HCT116 (cell line): Measurements from ENCODE around the gene PKM. TPM values are rescaled to one million over a fixed set of nuclear protein-coding genes. Genes with fewer than 3 reads are reported as not detected.
A peak's percentile ranks its signal among the peaks of the same experiment; 100 is the strongest.

Source experiments
- ATAC-seq: fragments of 200-7000 bp; cut with Tn5 transposase; 2 replicates; pipeline ENCODE4 v1.9.1; 2020; ENCODE audit warnings: mild to moderate bottlenecking, moderate library complexity
- BruUV-seq: library from RNA; stranded (reverse); fragments of 400-500 nt; replicated peaks from 2 replicates; lab custom pipeline; 2021; lab: Mats Ljungman, UMichigan
- CTCF ChIA-PET: fragments of 300-600 bp; sonication (Branson Sonifier 250); formaldehyde crosslinking; loops from one replicate; lab custom pipeline; 2021; ENCODE audit warnings: antibody characterized with exemption; lab: Charles Lee
- POLR2A ChIA-PET: fragments of 300-600, 350-600 bp; sonication (Branson Sonifier 250); formaldehyde crosslinking; loops from one replicate; lab custom pipeline; 2021; ENCODE audit warnings: antibody characterized with exemption; lab: Charles Lee
- RAD21 ChIA-PET, 2 experiments: fragments of 300-600 bp; sonication (Branson Sonifier 250); formaldehyde crosslinking; loops; one replicate each; lab custom pipeline; 2023; ENCODE audit warnings: low total read pairs in 2 of 2; ENCODE audit not compliant: uncharacterized antibody in 2 of 2, unreplicated experiment in 2 of 2, low non-redundant PET in 1 of 2; lab: Charles Lee
- DNase-seq: peaks from one replicate; pipeline ENCODE4 v3.0.0-alpha.2; 2010; ENCODE audit warnings: low read depth, low spot score
- H2AFZ ChIP-seq: fragments of 200-600 bp; shearing (Covaris generic), sonication (generic); 2 replicates; pipeline ENCODE4 v1.6.1; 2017; ENCODE audit warnings: low read depth, mixed run types, mixed read lengths, antibody characterized with exemption, low read length; ENCODE audit not compliant: poor library complexity, severe bottlenecking
- H3K27ac ChIP-seq: 2 replicates; pipeline ENCODE4 v1.5.1; 2012; ENCODE audit warnings: low read depth, low read length
- H3K27me3 ChIP-seq: fragments of 200-600 bp; sonication (generic); 2 replicates; pipeline ENCODE4 v1.6.1; 2016; ENCODE audit warnings: mixed run types, low read length, mixed read lengths; ENCODE audit not compliant: insufficient read depth
- H3K36me3 ChIP-seq, 2 experiments: fragments of 200-500 bp in 1 of 2; fragments of 200-600 bp in 1 of 2; sonication (Bioruptor generic) in 1 of 2; sonication (generic) in 1 of 2; 2 replicates each; pipeline versions ENCODE4 v1.5.1 to v1.6.1; 2014 to 2016; ENCODE audit warnings: low read length in 2 of 2, inconsistent platforms in 1 of 2, mixed read lengths in 1 of 2, mixed run types in 1 of 2; ENCODE audit not compliant: insufficient read depth in 2 of 2, control insufficient read depth in 1 of 2
- H3K4me1 ChIP-seq, 2 experiments: fragments of 200-600 bp in 1 of 2; sonication (generic) in 1 of 2; 2 replicates each; pipeline versions ENCODE4 v1.5.1 to v1.6.1; 2012 to 2017; ENCODE audit warnings: low read length in 2 of 2, inconsistent platforms in 1 of 2, mild to moderate bottlenecking in 1 of 2, mixed read lengths in 1 of 2, mixed run types in 1 of 2, moderate library complexity in 1 of 2; ENCODE audit not compliant: insufficient read depth in 2 of 2, control insufficient read depth in 1 of 2
- H3K4me2 ChIP-seq: fragments of 200-600 bp; sonication (generic); 2 replicates; pipeline ENCODE4 v1.6.1; 2017; ENCODE audit warnings: mixed run types, low read length, mixed read lengths
- H3K4me3 ChIP-seq, 2 experiments: fragments of 200-600 bp in 1 of 2; sonication (generic) in 1 of 2; replicated peaks in 1 of 2; 2 replicates each; pipeline ENCODE4 v1.5.1; 2011 to 2016; ENCODE audit warnings: low read length in 2 of 2, control low read depth in 1 of 2, low read depth in 1 of 2, mild to moderate bottlenecking in 1 of 2, mixed read lengths in 1 of 2, mixed run types in 1 of 2
- H3K79me2 ChIP-seq: fragments of 200-600 bp; sonication (generic); 2 replicates; pipeline ENCODE4 v1.6.1; 2017; ENCODE audit warnings: mild to moderate bottlenecking, mixed run types, low read length, moderate library complexity, mixed read lengths; ENCODE audit not compliant: insufficient read depth
- H3K9ac ChIP-seq: fragments of 200-600 bp; sonication (generic); 2 replicates; pipeline ENCODE4 v1.6.1; 2016; ENCODE audit warnings: low read length, mixed read lengths
- H3K9me2 ChIP-seq: fragments of 200-600 bp; sonication (generic), shearing (Covaris generic); 2 replicates; pipeline ENCODE4 v1.6.1; 2017; ENCODE audit warnings: mixed run types, mild to moderate bottlenecking, moderate library complexity; ENCODE audit not compliant: insufficient read depth
- H3K9me3 ChIP-seq, 2 experiments: fragments of 200-500 bp in 1 of 2; fragments of 200-600 bp in 1 of 2; sonication (Bioruptor generic) in 1 of 2; sonication (generic) in 1 of 2; 2 replicates each; pipeline ENCODE4 v1.6.1; 2014 to 2017; ENCODE audit warnings: low read length in 2 of 2, mixed read lengths in 2 of 2, inconsistent platforms in 1 of 2, low read depth in 1 of 2, mild to moderate bottlenecking in 1 of 2, mixed run types in 1 of 2, moderate library complexity in 1 of 2; ENCODE audit not compliant: control insufficient read depth in 1 of 2, insufficient read depth in 1 of 2
- H4K20me1 ChIP-seq: fragments of 200-600 bp; sonication (generic), shearing (Covaris generic); 2 replicates; pipeline ENCODE4 v1.6.1; 2017; ENCODE audit warnings: mixed run types, mild to moderate bottlenecking, moderate library complexity; ENCODE audit not compliant: insufficient read depth
- CBX3 ChIP-seq: IDR thresholded peaks from 2 replicates; pipeline ENCODE4 v1.6.1; 2012; ENCODE audit warnings: low read depth
- EGR1 ChIP-seq: IDR thresholded peaks from 2 replicates; pipeline ENCODE4 v1.6.1; 2012; ENCODE audit warnings: low read depth
- ELF1 ChIP-seq: IDR thresholded peaks from 2 replicates; pipeline ENCODE4 v1.6.1; 2012; ENCODE audit warnings: low read depth, borderline replicate concordance
- EZH2 ChIP-seq: fragments of 200-600 bp; sonication (generic); IDR thresholded peaks from 2 replicates; pipeline ENCODE4 v1.6.1; 2017; ENCODE audit warnings: antibody characterized with exemption, mixed run types
- EZH2phosphoT487 ChIP-seq: fragments of 200-600 bp; IDR thresholded peaks from 2 replicates; pipeline ENCODE4 v1.6.1; 2018; ENCODE audit warnings: antibody characterized with exemption, borderline replicate concordance
- FOSL1 ChIP-seq: IDR thresholded peaks from 2 replicates; pipeline ENCODE4 v1.6.1; 2012; ENCODE audit warnings: low read depth
- RAD21 ChIP-seq: IDR thresholded peaks from 2 replicates; pipeline ENCODE4 v1.6.1; 2012; ENCODE audit warnings: low read depth, mild to moderate bottlenecking
- SRF ChIP-seq: IDR thresholded peaks from 2 replicates; pipeline ENCODE4 v1.6.1; 2012; ENCODE audit warnings: low read depth
- TCF7L2 ChIP-seq: IDR thresholded peaks from 2 replicates; pipeline ENCODE4 v1.7.0; 2011; ENCODE audit warnings: borderline replicate concordance, inconsistent platforms; ENCODE audit not compliant: insufficient read depth, insufficient read length; ENCODE audit errors: extremely low read depth
- ZNF274 ChIP-seq: fragments of 200-500 bp; sonication (Bioruptor generic); IDR thresholded peaks from 2 replicates; pipeline ENCODE4 v1.6.1; 2014; ENCODE audit warnings: mild to moderate bottlenecking, low read depth, low read length, inconsistent platforms
- intact Hi-C: fragments of 100-400 bp; cut with micrococcal nuclease; formaldehyde crosslinking; loops from 2 replicates; pipeline ENCODE4 v1.10.0; 2022
- total RNA-seq: library from RNA; stranded (reverse); gene quantifications from one replicate; pipeline ENCODE4 v1.2.1, GENCODE V29; 2021; ENCODE audit not compliant: unreplicated experiment
- TF ChIP-seq, protein P1 (sequence below): IDR thresholded peaks from 2 replicates; pipeline ENCODE4 v1.6.1; 2012
- TF ChIP-seq, protein P2 (sequence below): IDR thresholded peaks from 2 replicates; pipeline ENCODE4 v1.6.1; 2012
- TF ChIP-seq, protein P3 (sequence below), 3 experiments: fragments of 200-600 bp in 1 of 3; sonication (generic) in 1 of 3; IDR thresholded peaks in 2 of 3; conservative IDR thresholded peaks in 1 of 3; 2 replicates each; pipeline ENCODE4 v1.5.1; 2012 to 2017; ENCODE audit warnings: low read depth in 2 of 3, low read length in 2 of 3, antibody characterized with exemption in 1 of 3, borderline replicate concordance in 1 of 3, control low read depth in 1 of 3, mild to moderate bottlenecking in 1 of 3, mixed read lengths in 1 of 3, mixed run types in 1 of 3, moderate library complexity in 1 of 3; ENCODE audit not compliant: insufficient read depth in 1 of 3

The PKM gene
- total RNA-seq, 1 experiment from 2014 or later = 1,664 TPM

DNA sequence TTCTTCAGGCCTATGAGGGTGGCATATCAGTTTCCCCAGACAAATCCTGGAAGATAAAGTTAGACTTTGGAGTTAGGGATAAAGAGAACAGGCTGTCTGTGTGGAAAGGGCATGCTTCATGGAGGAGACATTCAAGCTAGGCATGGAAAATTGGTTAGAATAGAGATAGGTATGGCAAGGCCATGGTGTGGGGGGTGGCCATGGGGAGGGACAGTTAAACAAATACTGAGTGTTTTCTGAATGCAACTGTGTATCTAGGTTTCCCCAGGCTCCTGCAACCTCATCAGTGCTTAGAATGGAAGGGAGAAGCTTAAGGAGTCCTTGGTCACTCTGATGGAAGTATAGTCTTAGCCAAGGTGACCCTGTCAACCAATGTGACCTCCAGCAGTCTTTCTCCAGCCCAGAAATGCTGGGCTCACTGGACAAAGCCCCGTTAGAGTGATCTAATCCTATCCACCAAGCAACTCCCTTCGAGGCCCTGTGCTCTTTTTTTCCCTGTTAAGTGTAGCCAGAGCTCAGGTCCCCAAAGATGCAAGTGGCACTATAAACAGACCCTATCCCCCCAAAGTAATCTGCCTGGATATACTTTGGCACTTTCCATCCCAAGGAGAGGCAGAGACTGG lies 5.5 kb upstream of the PKM start:
- peak overlapping the region; percentile 93 for H3K27ac ChIP-seq
- ChIA-PET CTCF (interaction anchor here (2.4 kb wide), 1 partner anchor 10 kb away, joined by 6 read pairs; no protein-coding TSS in a partner anchor), RAD21 (no interaction called here)
- no peaks in the 10 kb centered on the region for H4K20me1 ChIP-seq
- H3K4me3 ChIP-seq = peak overlapping the region; percentile 52 to 62
- DNase-seq = no peak
- peak overlapping the region; percentile 63 for H3K9ac ChIP-seq
- peak overlapping the region; percentile 73 for H3K4me2 ChIP-seq
- BruUV-seq = no TSS peak
- H3K27me3 ChIP-seq = no peaks in the 10 kb centered on the region
- no peak overlapping the region for H2AFZ ChIP-seq
- peaks cover 2 to 8% of the 10 kb centered on the region in 2 experiments; a peak in 2 of 4 replicates for H3K36me3 ChIP-seq
- TF ChIP-seq ELF1 (no peak), SRF (no peak), TCF7L2 (no peak), ZNF274 (no peak), EGR1 (no peak), EZH2 (no peak), RAD21 (no peak), CBX3 (no peak), EZH2phosphoT487 (no peak), FOSL1 (no peak)
- TF ChIP-seq, protein P1, sequence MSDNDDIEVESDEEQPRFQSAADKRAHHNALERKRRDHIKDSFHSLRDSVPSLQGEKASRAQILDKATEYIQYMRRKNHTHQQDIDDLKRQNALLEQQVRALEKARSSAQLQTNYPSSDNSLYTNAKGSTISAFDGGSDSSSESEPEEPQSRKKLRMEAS = no peak
- TF ChIP-seq, protein P2, sequence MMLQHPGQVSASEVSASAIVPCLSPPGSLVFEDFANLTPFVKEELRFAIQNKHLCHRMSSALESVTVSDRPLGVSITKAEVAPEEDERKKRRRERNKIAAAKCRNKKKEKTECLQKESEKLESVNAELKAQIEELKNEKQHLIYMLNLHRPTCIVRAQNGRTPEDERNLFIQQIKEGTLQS = no peak
- TF ChIP-seq, protein P3, sequence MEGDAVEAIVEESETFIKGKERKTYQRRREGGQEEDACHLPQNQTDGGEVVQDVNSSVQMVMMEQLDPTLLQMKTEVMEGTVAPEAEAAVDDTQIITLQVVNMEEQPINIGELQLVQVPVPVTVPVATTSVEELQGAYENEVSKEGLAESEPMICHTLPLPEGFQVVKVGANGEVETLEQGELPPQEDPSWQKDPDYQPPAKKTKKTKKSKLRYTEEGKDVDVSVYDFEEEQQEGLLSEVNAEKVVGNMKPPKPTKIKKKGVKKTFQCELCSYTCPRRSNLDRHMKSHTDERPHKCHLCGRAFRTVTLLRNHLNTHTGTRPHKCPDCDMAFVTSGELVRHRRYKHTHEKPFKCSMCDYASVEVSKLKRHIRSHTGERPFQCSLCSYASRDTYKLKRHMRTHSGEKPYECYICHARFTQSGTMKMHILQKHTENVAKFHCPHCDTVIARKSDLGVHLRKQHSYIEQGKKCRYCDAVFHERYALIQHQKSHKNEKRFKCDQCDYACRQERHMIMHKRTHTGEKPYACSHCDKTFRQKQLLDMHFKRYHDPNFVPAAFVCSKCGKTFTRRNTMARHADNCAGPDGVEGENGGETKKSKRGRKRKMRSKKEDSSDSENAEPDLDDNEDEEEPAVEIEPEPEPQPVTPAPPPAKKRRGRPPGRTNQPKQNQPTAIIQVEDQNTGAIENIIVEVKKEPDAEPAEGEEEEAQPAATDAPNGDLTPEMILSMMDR (IDR thresholded peaks at IDR 0.05 in 2 of 3, conservative IDR thresholded peaks at IDR 0.05 in 1 of 3; ENCODE audit: borderline replicate concordance in 1 of 3, insufficient read depth in 1 of 3, low read depth in 2 of 3, low read length in 2 of 3) = no peak
- TF ChIP-seq, all 23 proteins: peak for 0
- Histone ChIP-seq H3K79me2 (peaks cover 19% of the 10 kb centered on the region), H3K4me1 (peaks cover 31 to 51% of the 10 kb centered on the region in 2 experiments), H3K9me3 (no peaks in the 10 kb centered on the region), H3K9me2 (no peaks in the 10 kb centered on the region)
- no peak for ATAC-seq
- intact Hi-C loops = loop anchor here (10.0 kb wide), 1 partner anchor 238 kb away; the partner anchor contains the start of gene ARIH1
- POLR2A ChIA-PET = interaction anchor here (4.9 kb wide), 1 partner anchor 9 kb away, joined by 48 read pairs; no protein-coding TSS in a partner anchor
